ENCODE data around the gene SRRM1.

The SRRM1 gene

DNA sequence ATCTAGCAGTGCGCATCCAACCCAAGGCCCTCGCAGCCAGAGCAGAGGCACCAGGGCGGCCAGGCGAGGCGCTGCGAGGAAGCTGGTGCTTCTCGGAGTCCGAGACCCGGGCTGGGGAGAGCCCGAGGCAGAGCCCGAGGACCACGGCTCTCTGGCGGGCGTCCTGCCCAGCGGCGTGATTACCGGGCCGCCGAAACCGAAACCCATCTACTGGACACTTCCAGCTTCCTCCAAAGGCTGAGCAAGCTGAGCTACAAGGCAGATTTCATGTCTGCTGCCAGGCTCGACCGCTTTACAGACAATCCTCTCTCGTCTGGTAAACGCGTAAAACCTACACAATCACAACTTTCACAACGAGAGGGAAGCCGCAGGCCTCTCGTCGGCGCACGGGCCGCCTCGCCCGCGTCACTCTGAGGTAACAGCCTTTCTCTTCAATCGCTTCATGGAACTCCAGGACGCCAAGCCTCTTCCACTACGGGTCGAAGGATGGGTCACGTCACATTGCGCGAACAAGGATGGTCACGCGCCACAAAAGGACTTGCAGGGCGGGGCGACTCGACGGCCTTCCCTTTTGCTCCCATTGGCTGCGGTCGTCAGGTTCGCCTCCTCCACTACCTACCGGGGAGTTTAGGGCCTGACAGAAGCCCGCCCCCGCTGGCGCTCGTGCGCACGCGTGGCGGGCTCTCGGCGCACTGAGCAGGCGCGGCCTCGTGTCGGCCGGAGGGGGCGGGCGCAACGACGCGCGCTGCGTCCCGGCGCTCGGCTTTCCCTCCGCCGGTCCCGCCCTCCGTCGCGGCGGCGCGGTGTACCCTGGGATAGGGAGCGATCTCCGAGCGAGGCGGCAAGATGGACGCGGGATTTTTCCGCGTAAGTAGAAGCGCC, at the start of gene SRRM1:
SRRM1 (plus strand) TSS at position 822 of the 882 bp plus-strand sequence; CDS start at position 847, 25 bp downstream.
- peak; percentile 98 for DNase-seq

DNA sequence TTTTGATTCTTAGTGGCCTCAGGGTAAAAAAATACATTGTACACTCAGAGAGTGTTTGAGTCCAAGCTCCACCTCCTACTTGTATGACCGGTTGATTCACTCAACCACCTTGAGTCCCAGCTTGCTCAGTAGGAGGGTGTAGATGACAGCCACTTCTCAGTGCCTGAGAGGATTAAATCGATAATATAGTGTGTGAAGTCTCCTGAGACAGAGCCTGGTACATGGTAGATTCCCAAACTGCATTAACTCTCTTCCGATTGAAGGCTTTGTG, 48.8 kb upstream of the SRRM1 start:
- DNase-seq = no peak

DNA sequence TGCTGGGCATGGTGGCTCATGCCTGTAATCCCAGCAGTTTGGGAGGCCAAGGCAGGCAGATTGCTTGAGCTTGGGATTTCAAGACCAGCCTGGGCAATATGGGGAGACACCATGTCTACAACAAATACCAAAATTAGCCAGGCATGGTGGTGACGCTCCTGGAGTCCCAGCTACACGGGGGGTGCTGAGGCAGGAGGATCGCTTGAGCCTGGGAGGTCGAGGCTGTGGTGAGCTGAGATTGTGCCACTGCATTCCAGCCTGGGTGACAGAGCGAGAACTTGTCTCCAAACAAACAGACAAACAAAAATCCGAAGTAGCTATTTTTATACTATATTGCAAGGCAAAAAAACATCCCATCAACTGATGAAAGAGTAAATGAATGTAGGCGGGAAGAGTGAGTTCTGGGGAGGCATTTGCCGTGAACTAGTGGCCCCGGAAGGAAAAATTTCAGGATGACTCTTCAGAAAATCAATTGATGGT, 46.7 kb upstream of the SRRM1 start:
- no peak for DNase-seq

- no peak for DNase-seq
These were observed 43.8 kb upstream of the SRRM1 start for GRCh38 chr1:24599265-24599664.

DNA sequence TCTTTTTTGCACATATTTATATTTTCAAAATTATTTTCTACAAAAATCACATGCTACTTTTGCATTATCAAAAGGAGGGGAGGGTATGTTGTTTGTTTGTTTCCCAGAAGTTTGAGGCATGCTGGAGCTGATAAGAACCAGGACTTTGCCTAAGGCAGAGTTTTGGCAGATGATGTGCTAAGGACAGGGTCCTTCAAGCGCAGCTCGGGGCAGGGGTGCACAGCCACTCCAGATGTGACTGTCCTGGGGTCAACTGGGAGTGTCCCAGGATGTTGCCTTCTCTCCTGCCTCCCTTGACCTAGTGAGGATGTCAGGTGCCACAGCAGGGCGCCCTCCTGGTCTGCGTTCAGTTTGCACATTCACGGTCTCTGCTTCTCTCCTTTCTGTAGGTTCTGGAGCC, 42.6 kb upstream of the SRRM1 start:
- DNase-seq = no peak

DNA sequence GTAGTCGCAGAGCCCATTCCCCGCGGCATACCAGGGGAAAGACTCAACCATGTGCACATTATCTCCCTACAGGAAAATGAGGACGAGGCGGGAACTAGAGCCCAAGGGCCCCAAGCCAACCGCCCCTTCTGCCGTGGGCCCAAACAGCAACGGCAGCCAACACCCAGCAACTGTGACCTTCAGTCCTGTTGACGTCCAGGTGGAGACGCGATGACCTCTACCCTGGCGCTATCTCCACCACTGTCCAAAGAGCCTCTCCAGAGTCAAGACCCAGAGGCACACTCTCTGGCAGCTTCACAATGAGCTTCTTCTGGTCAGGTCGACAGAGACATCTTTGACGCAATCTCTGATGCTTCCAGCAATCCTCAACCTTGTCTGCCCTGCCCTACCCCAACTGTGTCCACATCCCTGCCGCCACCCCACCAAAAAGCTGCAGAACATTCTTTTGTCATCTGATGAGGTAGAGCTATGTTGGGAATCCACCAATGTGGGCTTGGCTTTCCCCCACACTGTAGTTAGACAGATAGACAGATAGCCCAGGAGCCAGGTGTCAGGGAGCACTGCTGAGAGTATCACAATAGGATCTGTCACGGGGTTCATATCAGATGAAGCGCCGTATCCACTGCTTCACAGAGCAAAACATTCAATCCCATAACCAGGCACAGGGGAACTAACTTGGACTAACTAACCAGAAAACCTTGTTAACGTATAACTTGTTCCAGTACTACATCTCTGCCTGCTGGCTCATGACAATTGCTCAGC, 37.4 kb upstream of the SRRM1 start:
- no peak for DNase-seq

- no peak for DNase-seq
These were observed 36.9 kb upstream of the SRRM1 start for GRCh38 chr1:24606296-24606605.

DNA sequence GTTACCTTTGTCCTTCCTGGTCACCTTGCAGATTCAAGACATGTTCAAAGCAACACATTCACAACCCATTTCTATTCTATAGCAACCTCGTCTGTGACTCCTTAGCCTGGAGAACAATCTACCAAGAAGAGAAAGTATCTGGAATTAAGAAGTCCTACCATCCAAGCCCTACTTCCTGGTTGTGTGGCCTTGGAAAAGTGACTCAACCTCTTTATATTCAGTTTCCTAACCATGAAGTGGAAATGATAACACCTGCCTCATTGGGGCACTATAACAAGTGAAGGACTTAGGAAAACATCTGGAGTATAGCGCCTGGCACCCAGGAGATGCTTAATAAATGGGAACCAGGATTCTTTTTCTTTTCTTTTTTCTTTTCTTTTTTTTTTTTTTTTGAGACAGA, 36.5 kb upstream of the SRRM1 start:
- no peak for DNase-seq

DNA sequence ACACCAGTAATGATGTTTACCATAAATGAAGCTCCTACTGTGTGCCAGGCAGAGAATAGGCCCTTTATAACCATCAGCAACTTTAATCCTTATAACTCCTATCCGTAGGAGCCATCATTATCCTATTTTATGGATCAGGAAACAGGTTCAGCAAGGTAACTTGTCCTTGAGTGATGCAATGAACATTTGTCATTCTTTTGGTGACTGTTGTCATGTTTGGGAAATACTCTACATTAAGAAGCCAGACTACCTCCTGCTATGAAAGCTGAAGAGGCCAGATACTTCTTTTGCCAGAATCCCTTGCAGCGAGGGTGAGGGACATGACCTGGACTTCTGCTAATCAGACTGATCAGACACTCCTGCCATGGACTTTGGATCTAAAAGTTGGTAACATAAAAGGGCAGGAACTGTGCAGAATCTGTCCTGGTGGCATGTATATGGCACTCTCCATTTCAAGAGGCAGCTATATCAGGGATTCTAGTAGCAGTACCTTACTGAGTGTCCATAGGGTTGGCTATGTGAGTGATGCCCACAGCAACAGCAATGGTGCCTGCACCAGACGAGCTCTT, 33.1 kb upstream of the SRRM1 start:
- no peak for DNase-seq

DNA sequence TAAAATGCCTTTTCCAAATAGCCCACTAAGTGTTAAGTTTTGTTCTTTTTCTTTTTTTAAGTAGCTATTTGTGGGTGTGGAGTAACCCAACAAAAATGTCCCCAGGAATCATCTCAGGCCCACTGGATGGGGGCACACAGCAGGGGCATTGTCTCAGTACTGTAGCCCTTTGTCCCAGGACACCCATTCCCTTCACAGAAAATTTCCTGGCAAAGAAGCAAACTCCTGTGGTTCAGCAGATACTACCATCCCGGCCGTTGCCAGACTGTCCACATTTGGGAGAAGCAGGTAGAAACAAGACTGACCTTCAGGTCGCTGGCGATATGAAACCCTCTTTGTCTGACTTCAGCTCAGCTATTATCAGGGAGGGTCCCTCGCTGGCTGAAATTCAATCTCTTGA, 23.7 kb upstream of the SRRM1 start:
- no peak for DNase-seq

DNA sequence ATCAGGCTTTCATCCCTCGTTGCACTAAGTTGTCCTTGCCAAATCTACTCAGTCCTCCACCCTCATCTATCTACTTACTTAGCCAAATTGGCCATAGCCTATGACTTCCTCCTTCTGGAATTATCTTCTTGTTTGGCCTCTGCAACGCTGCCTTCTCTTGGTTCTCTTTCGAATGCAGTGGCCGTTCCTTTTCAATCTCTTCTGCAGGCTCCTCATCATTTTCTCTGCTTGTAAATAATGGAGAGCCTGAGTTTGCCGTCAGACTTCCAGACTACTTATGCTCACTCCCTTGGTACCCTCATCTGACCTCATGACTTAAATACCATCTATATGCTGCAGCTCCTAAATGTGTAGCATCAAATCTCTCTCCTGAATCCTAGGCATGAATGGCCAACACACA, 22.4 kb upstream of the SRRM1 start:
- no peak for DNase-seq

GRCh38 chr1:24621121-24621520, 22.0 kb upstream of the SRRM1 start:
- DNase-seq = no peak

GRCh38 chr1:24622218-24622617, 20.9 kb upstream of the SRRM1 start:
- DNase-seq = no peak

GRCh38 chr1:24632832-24633175, 10.3 kb upstream of the SRRM1 start:
- DNase-seq = no peak

DNA sequence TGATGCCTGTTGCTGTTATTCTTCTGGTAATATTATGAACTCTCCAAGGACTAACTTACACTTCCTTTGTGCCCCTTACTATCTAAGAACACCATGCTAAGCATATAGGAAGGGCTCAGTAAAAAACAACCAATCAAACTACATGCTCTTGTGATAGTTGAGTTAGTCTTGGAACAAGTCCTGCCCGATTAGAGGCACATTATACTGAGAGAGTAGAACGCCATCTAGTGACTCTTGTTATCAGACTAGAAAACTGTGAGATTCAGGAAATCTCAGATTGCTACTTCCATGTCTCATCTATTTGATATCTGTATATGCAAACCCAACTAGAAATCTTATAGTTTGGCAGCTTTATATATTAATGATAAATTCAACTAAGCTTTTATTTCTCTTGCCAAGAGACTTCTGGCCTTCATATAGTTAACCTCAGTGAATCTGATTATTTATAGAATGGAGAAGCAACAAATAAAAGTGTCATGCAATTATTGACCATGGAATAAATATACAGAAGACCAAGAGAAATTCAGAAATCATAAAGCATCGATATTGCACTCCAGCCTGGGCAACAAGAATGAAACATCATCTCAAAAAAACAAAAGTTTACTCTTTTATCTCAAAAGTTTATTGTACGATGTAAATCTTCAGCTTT, 7.8 kb upstream of the SRRM1 start:
- DNase-seq = peak; percentile 67

DNA sequence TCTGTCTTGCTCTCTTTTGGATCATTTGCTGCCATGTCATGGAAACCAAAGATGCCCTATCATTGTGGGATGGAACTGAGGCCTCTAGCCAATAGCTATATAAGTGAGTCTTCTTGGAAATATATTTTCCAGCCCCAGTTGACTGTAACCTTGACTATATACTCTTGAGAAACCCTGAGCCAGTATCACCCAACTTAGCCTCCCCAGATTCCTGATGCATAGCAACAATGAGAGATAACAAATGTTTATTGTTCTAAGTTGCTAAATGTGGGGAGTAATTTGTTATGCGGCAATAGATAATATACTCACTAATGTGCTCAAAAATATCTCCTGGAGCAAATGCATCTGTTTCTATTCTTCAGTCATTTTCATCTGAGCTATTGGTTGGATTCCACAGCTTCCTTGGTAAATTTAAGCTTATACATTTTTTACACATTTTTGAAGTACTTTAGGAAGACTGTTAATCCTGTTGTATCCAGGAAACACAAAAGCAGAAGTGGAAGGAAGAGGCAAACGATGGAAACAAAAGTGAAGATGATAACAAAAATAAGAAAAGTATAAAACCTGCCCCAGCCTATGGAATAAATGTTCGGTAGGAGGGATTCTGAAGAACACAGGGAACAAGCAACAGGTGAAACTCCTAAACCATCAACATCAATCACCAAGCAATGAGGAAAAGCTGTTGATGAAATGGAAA, 6.3 kb upstream of the SRRM1 start:
- no peak for DNase-seq

DNA sequence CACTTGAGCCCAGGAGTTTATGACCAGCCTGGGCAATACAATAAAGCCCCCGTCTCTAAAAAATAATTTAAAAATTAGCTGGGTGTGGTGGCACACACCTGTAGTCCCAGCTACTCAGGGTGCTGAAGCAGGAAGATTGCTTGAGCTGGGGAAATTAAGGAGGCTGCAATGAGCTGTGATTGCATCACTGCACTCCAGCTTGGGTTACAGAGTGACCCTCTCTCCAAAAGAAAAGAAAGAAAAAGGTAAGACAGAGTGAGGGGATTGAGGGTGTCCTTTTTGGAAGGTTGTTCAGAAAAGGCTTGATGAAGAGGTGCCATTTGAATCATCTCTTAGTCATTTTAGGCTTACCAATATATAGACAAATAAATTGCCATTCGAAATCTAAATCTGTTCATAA, 4.0 kb upstream of the SRRM1 start:
- no peak for DNase-seq

GRCh38 chr1:24639881-24640280, 3.2 kb upstream of the SRRM1 start:
- DNase-seq = no peak

- no peak for DNase-seq
These were observed 2.8 kb upstream of the SRRM1 start for GRCh38 chr1:24640288-24640687.

DNA sequence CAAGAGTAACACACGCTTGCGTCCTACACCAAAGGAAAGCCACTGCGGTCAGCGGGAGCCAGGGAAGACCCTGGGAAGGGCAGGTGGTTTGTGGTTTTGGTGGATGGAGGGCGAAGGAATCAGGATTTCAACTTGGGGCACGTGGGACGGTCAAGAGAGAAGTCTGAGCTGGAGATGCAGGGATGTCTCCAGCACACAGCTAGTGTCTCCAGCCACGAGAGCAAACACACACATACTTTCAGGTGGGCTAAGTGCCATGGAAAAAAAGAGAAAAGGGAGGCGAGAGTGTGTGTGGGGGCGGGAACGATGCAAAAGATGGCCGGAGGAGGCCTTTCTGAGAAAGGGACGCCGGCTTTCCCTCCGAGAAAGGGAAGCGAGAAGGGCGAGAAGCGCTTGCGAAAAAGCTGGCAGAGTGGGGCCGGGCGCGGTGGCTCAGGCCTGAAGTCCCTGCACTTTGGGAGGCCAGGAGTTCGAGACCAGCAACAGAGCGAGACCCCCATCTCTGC, 1.4 kb upstream of the SRRM1 start:
- no peak for DNase-seq

- DNase-seq = no peak
These were observed 429 bp downstream of the SRRM1 start for GRCh38 chr1:24643363-24644099.

- DNase-seq = no peak
These were observed 940 bp downstream of the SRRM1 start for GRCh38 chr1:24644100-24644384.

GRCh38 chr1:24648919-24649318, 5.8 kb downstream of the SRRM1 start:
- DNase-seq = no peak
